HuH-7.5 (cell line): Measurements from ENCODE around the gene CSTA.

Experiments
- DNase-seq: peaks from one replicate; pipeline ENCODE4 v3.0.0; 2011; ENCODE audit warnings: low spot score

Gene CSTA

DNA sequence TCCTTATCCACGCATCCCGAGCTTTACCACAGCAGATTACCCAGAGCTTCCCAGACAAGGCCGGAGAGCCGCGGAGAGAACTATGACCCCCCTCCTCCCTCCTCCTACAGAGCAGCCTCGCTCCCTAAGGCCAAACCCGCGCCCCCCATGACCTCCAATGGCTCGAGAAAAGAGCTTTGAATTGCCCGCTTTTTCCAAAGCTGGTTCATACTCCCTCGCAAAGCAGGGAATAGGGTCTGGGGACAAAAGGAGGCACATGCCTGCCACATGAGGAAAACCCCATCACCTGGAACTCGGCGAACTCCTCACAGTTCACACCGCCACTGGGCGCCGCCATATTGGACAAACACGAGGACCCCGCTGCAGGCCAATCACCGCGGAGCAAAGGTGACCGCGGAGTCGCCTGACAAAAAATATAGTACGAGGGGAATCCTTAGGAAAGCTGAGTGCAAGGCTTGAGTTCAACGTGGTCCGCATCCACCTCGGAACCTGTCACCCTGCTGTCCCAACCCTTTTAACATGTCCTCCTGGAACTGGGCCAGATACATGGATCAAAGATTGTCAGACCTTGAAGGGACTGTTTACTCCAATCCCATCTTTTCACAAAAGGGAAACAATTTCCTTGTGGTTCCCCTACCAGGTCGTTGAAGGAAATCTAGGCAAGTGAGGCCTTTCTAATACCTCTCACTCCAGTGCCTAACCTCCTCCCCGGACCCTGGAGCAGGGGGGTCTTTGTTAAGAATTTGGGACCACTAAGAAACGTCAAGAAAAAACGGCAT, 58.0 kb downstream of the CSTA start, which contains the start of gene MIX23:
TSS of gene MIX23 (minus strand) at position 344 of the 779 bp plus-strand sequence. CDS start at position 337, 7 bp downstream.
- peak; percentile 82 for DNase-seq

DNA sequence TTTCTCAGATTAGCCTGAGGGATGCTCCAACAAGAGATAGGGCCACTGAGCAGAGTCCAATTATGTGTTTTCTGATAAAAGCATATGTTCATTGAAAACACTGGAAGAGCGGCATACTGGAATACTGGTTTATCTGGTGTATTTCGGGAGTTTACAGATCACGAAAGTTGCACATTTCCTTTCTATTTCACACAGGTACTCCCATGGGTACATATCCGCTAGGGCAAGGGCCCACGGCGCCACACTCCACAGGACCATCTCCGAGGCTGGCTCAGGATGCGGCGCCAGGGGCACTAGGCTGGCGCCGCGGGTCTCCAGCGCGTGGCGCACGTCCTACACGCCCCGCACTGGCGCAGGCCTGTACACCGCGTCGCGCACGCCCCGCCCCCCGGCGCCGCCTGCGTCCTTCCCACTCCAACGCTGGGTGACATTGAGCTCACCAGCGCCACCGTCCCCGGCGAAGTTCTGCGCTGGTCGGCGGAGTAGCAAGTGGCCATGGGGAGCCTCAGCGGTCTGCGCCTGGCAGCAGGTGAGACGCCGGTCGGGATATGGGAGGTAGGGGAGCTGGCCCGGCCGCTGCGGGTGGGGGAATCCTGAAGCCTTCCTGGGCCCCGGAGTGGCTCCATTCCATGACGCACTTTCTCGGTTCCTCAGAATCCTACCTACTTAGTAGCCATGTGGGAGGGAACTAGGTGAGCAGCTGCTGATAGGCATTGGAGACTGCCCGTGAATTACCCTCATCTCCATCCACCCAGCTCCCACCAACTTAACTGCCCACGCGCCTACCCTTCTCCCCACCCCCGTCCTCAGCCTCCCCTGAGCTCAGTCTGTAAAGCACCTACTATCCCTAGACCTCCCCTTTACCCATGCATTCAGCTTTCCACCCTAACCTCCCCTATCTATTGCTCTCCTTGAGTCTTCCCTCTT, 59.0 kb downstream of the CSTA start, which contains the start of gene FAM162A:
TSS of gene FAM162A (plus strand) at position 412 of the 927 bp plus-strand sequence. CDS start at position 496, 84 bp downstream.
- peak; percentile 74 for DNase-seq

DNA sequence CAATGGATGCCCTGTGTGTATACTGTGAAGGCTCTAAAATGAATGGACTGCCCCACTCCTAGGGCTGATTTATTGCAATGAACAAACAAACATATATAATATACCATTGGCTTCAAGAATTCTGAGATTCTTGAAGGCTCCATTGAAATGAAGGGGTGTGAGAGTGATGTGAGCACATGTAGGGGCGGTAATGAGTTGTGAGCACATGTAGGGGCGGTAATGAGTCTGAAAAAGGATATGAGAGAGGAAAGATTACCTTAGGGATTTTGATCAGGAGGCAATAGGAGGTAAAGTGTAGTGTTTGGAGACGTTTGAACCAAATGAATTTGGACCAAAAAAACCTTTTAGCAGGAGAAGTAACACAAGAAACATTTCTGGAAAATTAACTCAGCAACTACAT, 62.7 kb downstream of the CSTA start:
- no peak for DNase-seq

DNA sequence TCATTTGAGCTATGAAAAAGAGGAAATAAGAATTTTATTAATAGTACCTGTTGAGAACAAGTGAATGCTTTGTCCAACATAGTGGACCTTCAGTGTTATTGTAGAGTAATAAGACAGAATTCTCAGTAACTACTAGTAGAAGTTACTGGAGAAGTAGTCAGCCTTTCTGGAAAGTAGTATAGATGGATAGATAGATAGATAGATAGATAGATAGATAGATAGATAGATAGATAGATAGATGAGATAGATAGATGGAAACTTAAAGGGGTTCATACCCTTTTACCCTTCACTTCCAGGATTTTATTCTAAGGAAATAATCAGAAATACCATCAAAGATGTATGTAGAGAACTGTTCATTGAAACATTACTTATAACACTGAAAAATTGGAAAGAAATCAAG, 64.1 kb downstream of the CSTA start:
- DNase-seq = no peak

DNA sequence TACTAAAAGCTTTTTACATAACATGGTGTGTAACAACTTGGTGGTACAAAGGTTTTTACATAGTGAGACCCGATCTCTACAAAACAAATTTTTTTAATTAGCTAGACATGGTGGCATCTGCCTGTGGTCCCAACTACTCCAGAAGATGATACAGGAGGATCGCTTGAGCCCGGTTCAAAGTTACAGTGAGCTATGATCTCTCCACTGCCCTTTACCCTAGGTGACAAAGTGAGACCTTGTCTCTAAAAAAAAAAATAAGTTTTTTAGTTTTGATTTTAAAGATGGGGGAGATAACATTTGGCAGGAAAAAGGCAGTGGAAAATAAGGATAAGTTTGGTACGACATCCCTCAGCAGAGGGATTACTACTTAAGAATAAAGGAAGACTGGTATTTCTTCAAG, 64.8 kb downstream of the CSTA start:
- DNase-seq = no peak

DNA sequence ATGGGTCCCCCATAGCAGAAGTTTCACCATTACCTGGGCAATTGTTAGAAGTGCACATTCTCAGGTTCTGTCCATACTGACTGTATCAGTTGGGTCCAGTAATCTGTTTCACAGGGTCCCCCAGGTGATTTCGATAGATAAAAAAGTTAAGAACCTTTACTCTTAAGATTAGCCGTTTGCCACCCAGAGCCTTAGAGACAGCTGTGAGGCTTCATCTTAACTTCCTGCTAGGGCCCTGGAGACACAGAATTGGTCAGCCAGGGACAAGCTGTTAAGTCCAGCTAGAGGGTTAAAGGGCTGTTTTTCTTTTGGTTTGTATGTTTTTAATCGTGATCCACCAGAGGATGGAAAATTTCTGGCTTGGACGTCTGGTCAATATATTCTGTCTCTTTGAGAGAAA, 65.6 kb downstream of the CSTA start:
- DNase-seq = no peak
